HG03520 (cell line): Measurements from ENCODE around the gene RALGPS1.

Experiments used
- ATAC-seq: cut with Tn5 transposase; IDR thresholded peaks from one replicate; pipeline ENCODE4 v1.9.1; 2021; ENCODE audit warnings: mild to moderate bottlenecking, moderate library complexity; ENCODE audit not compliant: unreplicated experiment

RALGPS1 gene

GRCh38 chr9:127114606-127115005 is 200.0 kb downstream of the RALGPS1 start:
- no peak for ATAC-seq

GRCh38 chr9:127116088-127116726 is 201.6 kb downstream of the RALGPS1 start:
- no peak for ATAC-seq

- no peak for ATAC-seq
These were observed 202.4 kb downstream of the RALGPS1 start for GRCh38 chr9:127116957-127117356.

GRCh38 chr9:127117801-127118200 is 203.2 kb downstream of the RALGPS1 start:
- no peak for ATAC-seq

- no peak for ATAC-seq
These were observed 204.2 kb downstream of the RALGPS1 start for GRCh38 chr9:127118597-127119319.

GRCh38 chr9:127119320-127119709 is 204.7 kb downstream of the RALGPS1 start:
- no peak for ATAC-seq

GRCh38 chr9:127121628-127122175 is 207.1 kb downstream of the RALGPS1 start:
- ATAC-seq, result no peak

GRCh38 chr9:127122176-127123063 is 207.8 kb downstream of the RALGPS1 start, which contains the start of gene ANGPTL2:
Gene ANGPTL2, minus strand, starts transcription at chr9:127122635. Its CDS starts 13,904 bp downstream, at chr9:127108731.
- ATAC-seq, result no peak

GRCh38 chr9:127123064-127123890 is 208.7 kb downstream of the RALGPS1 start:
- ATAC-seq, result no peak

GRCh38 chr9:127124111-127124531 is 209.5 kb downstream of the RALGPS1 start:
- no peak for ATAC-seq

GRCh38 chr9:127124792-127125191 is 210.2 kb downstream of the RALGPS1 start:
- no peak for ATAC-seq

GRCh38 chr9:127126971-127127370 is 212.4 kb downstream of the RALGPS1 start:
- no peak for ATAC-seq

- no peak for ATAC-seq
These were observed 213.9 kb downstream of the RALGPS1 start for GRCh38 chr9:127128341-127129072.

- ATAC-seq, result no peak
These were observed 214.6 kb downstream of the RALGPS1 start for GRCh38 chr9:127129073-127129717.

- no peak for ATAC-seq
These were observed 215.1 kb downstream of the RALGPS1 start for GRCh38 chr9:127129718-127130085.

- no peak for ATAC-seq
These were observed 215.7 kb downstream of the RALGPS1 start for GRCh38 chr9:127130235-127130634.

GRCh38 chr9:127130661-127131538 is 216.3 kb downstream of the RALGPS1 start:
- ATAC-seq, result no peak

- no peak for ATAC-seq
These were observed 217.3 kb downstream of the RALGPS1 start for GRCh38 chr9:127131871-127132270.
